Measurements from ENCODE around the gene PLPPR1. TPM values are rescaled to one million over a fixed set of nuclear protein-coding genes. Genes with fewer than 3 reads are reported as not detected.

PLPPR1 gene
- total RNA-seq, 4 donors from 2014 or later = not detected

GRCh38 chr9:101264727-101265126, 236.2 kb downstream of the PLPPR1 start:
- no peak for TF ChIP-seq CTCF (IDR thresholded peaks at IDR 0.05)
- no peak for DNase-seq (ENCODE audit: low spot score)
- ATAC-seq (ENCODE audit: low FRiP score) = no peak

GRCh38 chr9:101265261-101265660, 236.7 kb downstream of the PLPPR1 start:
- ATAC-seq (ENCODE audit: low FRiP score) (no peak), DNase-seq (ENCODE audit: low spot score) (no peak)
- TF ChIP-seq CTCF (IDR thresholded peaks at IDR 0.05) = no peak

GRCh38 chr9:101268426-101268825, 239.9 kb downstream of the PLPPR1 start:
- TF ChIP-seq CTCF (IDR thresholded peaks at IDR 0.05) = no peak
- DNase-seq (ENCODE audit: low spot score) (no peak), ATAC-seq (ENCODE audit: low FRiP score) (no peak)

GRCh38 chr9:101269591-101270283, 241.2 kb downstream of the PLPPR1 start:
- no peak for DNase-seq (ENCODE audit: low spot score)
- ATAC-seq (ENCODE audit: low FRiP score) = no peak
- no peak for TF ChIP-seq CTCF (IDR thresholded peaks at IDR 0.05)

- ATAC-seq (ENCODE audit: low FRiP score) (no peak), DNase-seq (ENCODE audit: low spot score) (no peak)
- no peak for TF ChIP-seq CTCF (IDR thresholded peaks at IDR 0.05)
These were observed 241.8 kb downstream of the PLPPR1 start for GRCh38 chr9:101270302-101270701.

- TF ChIP-seq CTCF (IDR thresholded peaks at IDR 0.05) = no peak
- no peak for ATAC-seq (ENCODE audit: low FRiP score)
These were observed 242.6 kb downstream of the PLPPR1 start for GRCh38 chr9:101271102-101271501.

More at GRCh38 chr9:101271102-101271501, 242.6 kb downstream of the PLPPR1 start:
- no peak for DNase-seq (ENCODE audit: low spot score)
